Stimulated activated naive CD8-positive, alpha-beta T cell treated with anti-CD3 and anti-CD28 coated beads, Interleukin-15, amount 100 ng/mL, for 72 hours (primary cell): ENCODE results near the gene BCAS3.

Experiments
- ATAC-seq: fragments of 150-1000 bp; cut with Tn5 transposase; 2 replicates; pipeline ENCODE4 v1.10.0; 2021; ENCODE audit warnings: mild to moderate bottlenecking, moderate library complexity
- DNase-seq, 2 donors: peaks; one replicate each; pipeline ENCODE4 v3.0.0; 2021 to 2022
- H3K27ac Mint-ChIP-seq, 2 donors: one replicate each; pipeline ENCODE4 v1.8.0; 2022; ENCODE audit warnings: mild to moderate bottlenecking in 2 of 2, mixed read lengths in 2 of 2, moderate library complexity in 2 of 2
- H3K27me3 Mint-ChIP-seq: one replicate; pipeline ENCODE4 v1.8.0; 2022; ENCODE audit warnings: mixed read lengths
- H3K4me1 Mint-ChIP-seq: one replicate; pipeline ENCODE4 v1.8.0; 2022; ENCODE audit warnings: mild to moderate bottlenecking, mixed read lengths
- H3K4me3 Mint-ChIP-seq, 2 donors: one replicate each; pipeline ENCODE4 v1.8.0; 2022; ENCODE audit warnings: mild to moderate bottlenecking in 2 of 2, mixed read lengths in 2 of 2, moderate library complexity in 1 of 2
- H3K9me3 Mint-ChIP-seq, 2 donors: one replicate each; pipeline ENCODE4 v1.8.0; 2022; ENCODE audit warnings: mixed read lengths in 2 of 2

Gene BCAS3

DNA sequence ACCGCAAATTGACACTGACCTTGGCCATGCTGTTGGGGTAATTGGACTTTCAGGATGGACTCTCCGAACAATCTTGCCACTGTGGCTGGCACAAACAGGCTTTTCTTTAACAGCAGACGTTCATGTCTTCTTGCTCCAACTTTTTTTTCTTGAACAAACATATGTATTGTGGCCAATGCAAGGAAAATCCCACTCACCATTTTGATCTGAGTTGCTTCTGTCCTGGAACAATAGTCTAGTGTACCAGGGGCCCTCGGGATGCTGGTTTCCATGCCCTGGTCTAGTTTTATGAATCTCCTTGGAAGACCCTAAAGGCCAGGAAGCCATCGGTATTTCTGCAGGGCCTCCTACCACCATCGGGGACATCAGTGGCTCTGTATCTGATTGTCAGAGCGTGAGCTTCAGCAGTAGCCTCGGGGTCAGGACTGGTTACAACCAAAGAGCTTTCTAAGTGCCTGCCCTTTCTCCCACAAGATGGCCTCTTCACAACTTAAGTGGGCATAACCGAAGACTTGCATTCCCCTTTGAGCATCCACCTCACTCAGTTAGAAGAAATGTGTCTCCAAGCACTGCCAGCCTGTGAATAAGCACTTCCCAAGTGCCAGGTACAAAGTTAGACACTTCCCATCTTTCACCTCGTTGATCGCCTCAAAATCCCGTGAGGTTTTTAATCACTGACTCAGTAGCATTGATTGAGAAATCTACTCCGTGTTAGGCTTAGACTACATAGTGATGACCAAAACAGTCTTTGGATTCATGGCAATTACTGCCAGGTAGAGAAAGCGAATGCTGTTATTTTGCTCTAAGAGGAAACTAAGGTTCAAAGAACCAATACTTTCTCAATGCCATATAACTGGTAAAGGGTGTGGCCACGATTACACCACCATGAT, 635.0 kb downstream of the BCAS3 start:
- no peak for DNase-seq
- no peaks in the 10 kb centered on the region for H3K9me3 Mint-ChIP-seq
- H3K27me3 Mint-ChIP-seq: no peaks in the 10 kb centered on the region
- H3K27ac Mint-ChIP-seq: peak overlapping the region; percentile 20 to 24
- H3K4me1 Mint-ChIP-seq: no peaks in the 10 kb centered on the region
- no peak for ATAC-seq
- no peak overlapping the region for H3K4me3 Mint-ChIP-seq

DNA sequence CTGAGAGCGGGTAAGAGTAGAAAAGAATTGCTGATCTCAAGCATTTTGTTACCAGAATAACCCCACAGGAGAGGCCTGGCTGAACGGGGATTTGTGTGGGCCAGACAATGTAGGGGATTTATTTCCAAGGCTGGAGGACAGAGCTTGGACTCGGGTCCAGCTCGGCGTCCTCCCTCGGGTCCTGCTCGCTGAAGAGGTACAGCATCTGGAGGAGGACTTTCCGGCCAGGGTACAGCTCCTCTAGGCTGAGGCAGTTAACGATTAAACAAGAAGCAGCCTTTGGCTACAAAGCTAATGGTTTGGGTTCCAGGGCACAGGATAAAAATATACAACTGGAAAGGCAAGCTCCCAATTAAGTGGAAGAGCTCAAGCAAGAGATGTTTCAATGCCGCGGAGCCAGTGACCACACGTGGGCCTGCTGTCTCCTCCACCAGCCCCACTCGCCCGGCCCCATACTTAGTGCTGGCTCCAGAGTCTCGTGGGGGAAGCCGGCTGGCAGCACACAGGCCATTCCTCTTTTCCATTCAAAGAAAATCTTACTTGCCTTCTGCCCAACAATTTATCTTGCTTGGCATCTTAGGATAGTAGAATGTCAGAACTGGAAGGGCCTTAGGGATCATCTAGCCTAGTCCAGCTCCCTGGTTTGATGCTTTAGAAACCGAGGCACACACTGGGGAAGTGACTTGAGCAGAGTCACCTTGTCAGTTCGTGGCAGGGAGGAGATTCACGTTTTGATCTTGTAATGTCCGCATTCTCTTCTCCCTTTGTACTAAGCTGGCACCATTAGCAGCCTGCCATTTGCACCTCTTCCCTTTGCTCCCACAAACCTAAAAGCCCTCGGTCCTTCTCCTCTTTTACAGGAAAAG, 636.0 kb downstream of the BCAS3 start:
- no peak for ATAC-seq
- DNase-seq: no peak
- Mint-ChIP-seq H3K27ac (no peak overlapping the region), H3K4me3 (no peak overlapping the region), H3K4me1 (no peaks in the 10 kb centered on the region), H3K9me3 (no peaks in the 10 kb centered on the region), H3K27me3 (no peaks in the 10 kb centered on the region)

GRCh38 chr17:61314368-61315078, 636.9 kb downstream of the BCAS3 start:
- no peaks in the 10 kb centered on the region for H3K9me3 Mint-ChIP-seq
- ATAC-seq (no peak), DNase-seq (no peak)
- no peaks in the 10 kb centered on the region for H3K4me1 Mint-ChIP-seq
- H3K27ac Mint-ChIP-seq: no peak overlapping the region
- H3K27me3 Mint-ChIP-seq: no peaks in the 10 kb centered on the region
- H3K4me3 Mint-ChIP-seq: no peak overlapping the region

GRCh38 chr17:61316633-61317032, 639.0 kb downstream of the BCAS3 start:
- Mint-ChIP-seq H3K4me1 (no peaks in the 10 kb centered on the region), H3K4me3 (no peak overlapping the region), H3K27ac (no peak overlapping the region), H3K9me3 (no peaks in the 10 kb centered on the region), H3K27me3 (no peaks in the 10 kb centered on the region)
- no peak for ATAC-seq
- no peak for DNase-seq

GRCh38 chr17:61317779-61318178, 640.1 kb downstream of the BCAS3 start:
- H3K27ac Mint-ChIP-seq: no peak overlapping the region
- ATAC-seq (no peak), DNase-seq (no peak)
- H3K27me3 Mint-ChIP-seq: no peaks in the 10 kb centered on the region
- no peak overlapping the region for H3K4me3 Mint-ChIP-seq
- no peaks in the 10 kb centered on the region for H3K4me1 Mint-ChIP-seq
- H3K9me3 Mint-ChIP-seq: no peaks in the 10 kb centered on the region

DNA sequence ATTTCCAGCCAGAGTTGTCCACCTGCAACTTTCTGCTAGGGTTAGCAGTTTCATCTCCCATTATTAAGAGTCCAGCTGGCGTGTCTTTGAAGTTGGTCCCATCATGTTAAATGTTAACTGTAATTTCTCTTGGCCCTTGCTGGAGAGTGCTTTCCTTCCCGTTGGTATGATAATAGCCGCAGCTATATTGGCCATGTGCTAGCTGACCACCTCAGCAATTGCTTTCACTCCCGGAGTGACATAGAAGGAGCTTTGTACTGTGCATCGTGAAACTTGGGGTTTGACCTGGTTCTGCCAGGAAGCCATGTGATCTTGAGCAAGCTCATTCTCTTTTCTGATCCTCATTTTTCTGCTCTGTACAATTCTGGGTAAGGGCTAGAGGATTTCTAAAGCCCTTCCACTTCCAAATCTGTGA, 641.0 kb downstream of the BCAS3 start:
- Mint-ChIP-seq H3K4me3 (no peak overlapping the region), H3K9me3 (no peaks in the 10 kb centered on the region), H3K27me3 (no peaks in the 10 kb centered on the region), H3K4me1 (no peaks in the 10 kb centered on the region), H3K27ac (no peak overlapping the region)
- no peak for ATAC-seq
- DNase-seq: no peak

DNA sequence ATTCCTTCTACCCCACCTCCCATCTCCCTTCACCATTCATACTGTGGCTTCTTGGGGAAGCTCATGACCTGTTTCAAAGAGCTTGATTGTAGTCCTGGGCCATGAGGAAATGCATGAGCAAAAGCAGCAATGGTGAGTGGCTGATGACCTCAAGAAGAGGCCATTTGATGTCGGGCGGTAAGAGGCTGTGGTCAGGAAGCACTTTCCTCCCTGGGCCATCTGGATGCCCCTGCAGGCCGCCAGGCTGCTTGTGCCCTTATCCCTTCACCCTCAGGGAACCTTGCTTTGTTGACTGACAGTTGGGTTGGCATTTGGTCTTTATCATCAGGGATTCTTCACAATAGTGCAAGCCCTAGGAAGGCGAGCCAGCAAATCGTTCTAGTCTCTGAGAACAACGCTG, 643.7 kb downstream of the BCAS3 start:
- Mint-ChIP-seq H3K27me3 (no peaks in the 10 kb centered on the region), H3K4me1 (no peaks in the 10 kb centered on the region), H3K9me3 (no peaks in the 10 kb centered on the region), H3K4me3 (no peak overlapping the region), H3K27ac (no peak overlapping the region)
- DNase-seq: no peak
- no peak for ATAC-seq

- H3K27ac Mint-ChIP-seq: no peak overlapping the region
Measured at GRCh38 chr17:61322325-61323002, 644.8 kb downstream of the BCAS3 start.

GRCh38 chr17:61323003-61323908, 645.6 kb downstream of the BCAS3 start:
- Mint-ChIP-seq H3K4me1 (no peaks in the 10 kb centered on the region), H3K4me3 (no peak overlapping the region), H3K27me3 (no peaks in the 10 kb centered on the region), H3K9me3 (no peaks in the 10 kb centered on the region), H3K27ac (peak overlapping the region in 1 of 2 donors; percentile 73)
- DNase-seq (no peak), ATAC-seq (no peak)

More at GRCh38 chr17:61322325-61323002, 644.8 kb downstream of the BCAS3 start:
- no peak for ATAC-seq
- Mint-ChIP-seq H3K9me3 (no peaks in the 10 kb centered on the region), H3K4me1 (no peaks in the 10 kb centered on the region), H3K4me3 (no peak overlapping the region), H3K27me3 (no peaks in the 10 kb centered on the region)
- no peak for DNase-seq

DNA sequence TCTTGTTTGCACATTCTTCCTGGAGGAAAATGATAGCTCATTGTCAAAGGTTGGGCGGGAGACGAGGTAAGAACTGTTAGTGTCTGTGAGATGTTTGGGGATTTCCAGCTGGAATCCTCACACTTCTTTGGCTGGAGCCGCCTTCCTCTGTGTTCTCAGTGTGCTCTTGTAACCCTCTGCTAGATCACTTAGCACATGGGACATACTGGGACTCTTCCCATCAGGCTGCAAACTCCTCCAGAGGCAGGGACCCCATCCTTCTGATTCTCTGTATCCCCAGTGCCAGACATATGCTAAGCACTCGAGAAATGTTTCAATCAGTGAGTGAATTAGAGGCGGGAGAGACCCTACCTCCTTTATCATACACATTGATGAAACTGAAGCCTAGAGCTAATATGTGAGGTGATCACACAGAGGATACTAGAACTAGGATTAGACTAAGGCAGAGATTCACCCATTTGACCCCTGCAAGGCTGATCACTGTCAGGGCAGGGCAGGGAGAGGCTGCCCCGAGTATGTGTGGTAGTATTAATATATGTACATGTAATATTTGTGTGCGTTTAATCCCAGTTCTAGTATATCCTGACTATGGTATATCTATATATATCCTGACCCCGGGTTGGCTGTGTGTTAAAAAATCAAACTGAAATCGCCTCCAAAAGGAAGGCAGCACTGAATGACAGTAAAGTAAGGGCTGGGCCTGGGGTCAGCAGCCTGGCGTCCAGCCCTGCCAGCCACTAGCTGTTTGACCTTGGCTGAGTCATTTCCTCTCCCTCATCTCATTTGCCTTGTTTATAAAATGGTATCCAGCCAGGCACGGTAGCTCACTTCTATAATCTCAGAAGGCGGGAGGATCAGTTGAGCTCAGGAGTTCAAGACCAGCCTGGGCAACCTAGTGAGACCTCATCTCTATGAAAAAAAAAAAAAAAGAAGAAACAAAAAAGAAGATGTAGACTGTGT, 646.5 kb downstream of the BCAS3 start:
- no peak overlapping the region for H3K4me3 Mint-ChIP-seq
- ATAC-seq: no peak
- no peaks in the 10 kb centered on the region for H3K9me3 Mint-ChIP-seq
- no peak for DNase-seq
- no peaks in the 10 kb centered on the region for H3K27me3 Mint-ChIP-seq
- peak overlapping the region in 1 of 2 donors; percentile 75 for H3K27ac Mint-ChIP-seq
- no peaks in the 10 kb centered on the region for H3K4me1 Mint-ChIP-seq

DNA sequence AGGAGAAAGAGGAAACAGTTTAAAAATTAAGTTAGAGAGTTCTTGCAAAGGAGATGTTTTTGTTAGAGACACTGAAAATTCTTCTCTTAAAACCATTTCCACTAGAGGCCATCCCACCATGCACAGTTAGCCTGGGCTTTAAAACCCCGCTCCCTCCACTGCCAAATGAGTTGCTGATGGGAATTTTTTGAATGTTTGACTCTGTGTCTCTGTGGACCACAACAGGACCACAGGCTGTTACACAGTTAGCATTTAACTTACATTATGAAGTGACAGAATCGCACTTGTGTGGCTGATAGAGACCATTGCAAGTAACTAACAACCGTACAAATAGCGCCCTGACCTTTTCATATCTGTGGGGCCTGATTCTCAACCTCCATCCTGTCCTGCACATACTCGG, 647.3 kb downstream of the BCAS3 start:
- Mint-ChIP-seq H3K27ac (peak overlapping the region in 1 of 2 donors; percentile 80), H3K9me3 (no peaks in the 10 kb centered on the region), H3K4me3 (no peak overlapping the region), H3K27me3 (no peaks in the 10 kb centered on the region), H3K4me1 (no peaks in the 10 kb centered on the region)
- no peak for DNase-seq
- ATAC-seq: no peak

GRCh38 chr17:61325382-61326073, 647.9 kb downstream of the BCAS3 start:
- ATAC-seq (no peak), DNase-seq (no peak)
- H3K27me3 Mint-ChIP-seq: no peaks in the 10 kb centered on the region
- H3K4me1 Mint-ChIP-seq: no peaks in the 10 kb centered on the region
- H3K9me3 Mint-ChIP-seq: no peaks in the 10 kb centered on the region
- peak overlapping the region in 1 of 2 donors; percentile 80 for H3K27ac Mint-ChIP-seq
- H3K4me3 Mint-ChIP-seq: no peak overlapping the region

- ATAC-seq: no peak
- H3K27ac Mint-ChIP-seq: no peak overlapping the region
- DNase-seq: no peak
- H3K9me3 Mint-ChIP-seq: no peaks in the 10 kb centered on the region
- H3K4me1 Mint-ChIP-seq: no peaks in the 10 kb centered on the region
- no peak overlapping the region for H3K4me3 Mint-ChIP-seq
- no peaks in the 10 kb centered on the region for H3K27me3 Mint-ChIP-seq
Measured at GRCh38 chr17:61326330-61326729, 648.7 kb downstream of the BCAS3 start.
